GM19099 (cell line): ENCODE results near the gene ZSCAN21.

Experiments
- POLR2A ChIP-seq: IDR thresholded peaks from 3 replicates; pipeline ENCODE4 v1.6.1; 2011; ENCODE audit warnings: low read depth; ENCODE audit not compliant: insufficient read length; ENCODE audit errors: extremely low read depth

ZSCAN21 gene

DNA sequence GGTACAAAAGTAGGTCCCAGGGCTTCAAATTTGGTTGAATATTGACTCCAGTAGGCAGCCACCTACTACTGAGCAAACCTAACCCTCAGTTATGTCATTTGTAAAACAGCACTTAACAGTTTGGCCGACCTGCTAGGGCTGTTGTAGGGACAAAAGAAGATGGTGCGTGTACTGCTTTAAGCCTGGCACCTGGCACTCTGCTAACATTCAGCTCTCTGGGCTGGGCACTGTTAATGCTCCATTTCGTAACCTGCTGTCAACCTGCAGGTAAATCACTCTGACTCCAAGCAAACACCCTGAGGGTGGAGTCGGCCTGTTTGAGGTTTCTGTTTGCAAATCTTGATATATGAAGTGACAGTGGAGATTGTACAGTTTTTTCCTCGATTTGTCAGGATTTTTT lies 27.0 kb upstream of the ZSCAN21 start:
- TF ChIP-seq POLR2A: no peak

DNA sequence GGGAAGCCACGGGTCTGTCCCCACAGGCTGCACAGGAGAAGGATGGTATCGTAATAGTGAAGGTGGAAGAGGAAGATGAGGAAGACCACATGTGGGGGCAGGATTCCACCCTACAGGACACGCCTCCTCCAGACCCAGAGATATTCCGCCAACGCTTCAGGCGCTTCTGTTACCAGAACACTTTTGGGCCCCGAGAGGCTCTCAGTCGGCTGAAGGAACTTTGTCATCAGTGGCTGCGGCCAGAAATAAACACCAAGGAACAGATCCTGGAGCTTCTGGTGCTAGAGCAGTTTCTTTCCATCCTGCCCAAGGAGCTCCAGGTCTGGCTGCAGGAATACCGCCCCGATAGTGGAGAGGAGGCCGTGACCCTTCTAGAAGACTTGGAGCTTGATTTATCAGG lies 26.0 kb upstream of the ZSCAN21 start:
- TF ChIP-seq POLR2A: no peak

DNA sequence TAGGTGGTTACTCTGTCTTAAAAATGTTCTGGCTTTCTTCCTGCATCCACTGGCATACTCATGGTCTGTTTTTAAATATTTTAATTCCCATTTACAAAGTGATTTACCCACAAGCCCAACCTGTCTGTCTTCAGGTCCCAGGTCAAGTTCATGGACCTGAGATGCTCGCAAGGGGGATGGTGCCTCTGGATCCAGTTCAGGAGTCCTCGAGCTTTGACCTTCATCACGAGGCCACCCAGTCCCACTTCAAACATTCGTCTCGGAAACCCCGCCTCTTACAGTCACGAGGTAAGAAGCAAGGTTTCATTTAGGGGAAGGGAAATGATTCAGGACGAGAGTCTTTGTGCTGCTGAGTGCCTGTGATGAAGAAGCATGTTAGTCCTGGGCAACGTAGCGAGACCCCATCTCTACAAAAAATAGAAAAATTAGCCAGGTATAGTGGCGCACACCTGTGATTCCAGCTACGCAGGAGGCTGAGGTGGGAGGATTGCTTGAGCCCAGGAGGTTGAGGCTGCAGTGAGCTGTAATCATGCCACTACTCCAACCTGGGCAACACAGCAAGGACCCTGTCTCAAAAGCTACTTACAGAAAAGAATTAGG lies 25.5 kb upstream of the ZSCAN21 start:
- TF ChIP-seq POLR2A: no peak

DNA sequence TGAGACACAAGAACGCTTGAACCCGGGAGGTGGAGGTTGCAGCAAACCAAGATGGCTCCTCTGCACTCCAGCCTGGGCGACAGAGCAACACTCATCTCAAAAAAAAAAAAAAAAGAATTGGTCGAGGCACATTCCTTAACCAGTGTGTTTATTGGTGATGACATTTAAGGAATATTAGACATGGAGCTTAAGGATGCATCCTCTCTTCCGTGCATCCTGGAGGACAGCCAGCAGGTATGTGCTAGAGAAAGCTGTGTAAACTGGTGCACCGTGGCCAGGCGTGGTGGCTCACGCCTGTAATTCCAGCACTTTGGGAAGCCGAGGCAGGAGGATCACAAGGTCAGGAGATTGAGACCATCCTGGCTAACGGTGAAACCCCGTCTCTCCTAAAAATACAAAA lies 22.4 kb upstream of the ZSCAN21 start:
- no peak for TF ChIP-seq POLR2A

DNA sequence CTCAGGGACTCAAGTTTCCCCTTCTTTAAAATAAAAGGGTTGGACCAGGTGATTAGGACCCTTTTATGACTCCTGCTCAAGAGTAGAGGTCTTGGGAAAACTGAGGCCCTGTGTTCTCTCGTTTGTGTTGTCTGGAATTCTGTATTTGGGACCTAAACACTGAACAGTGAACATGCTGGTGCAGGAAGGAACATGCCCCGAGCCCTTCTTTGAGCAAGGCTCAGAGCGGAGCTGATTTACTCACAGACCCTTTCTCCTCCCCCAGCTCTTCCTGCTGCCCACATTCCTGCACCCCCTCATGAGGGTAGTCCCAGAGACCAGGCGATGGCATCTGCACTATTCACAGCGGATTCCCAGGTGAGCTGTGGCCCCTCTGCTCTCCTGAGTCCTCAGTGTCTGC lies 20.0 kb upstream of the ZSCAN21 start:
- no peak for TF ChIP-seq POLR2A

DNA sequence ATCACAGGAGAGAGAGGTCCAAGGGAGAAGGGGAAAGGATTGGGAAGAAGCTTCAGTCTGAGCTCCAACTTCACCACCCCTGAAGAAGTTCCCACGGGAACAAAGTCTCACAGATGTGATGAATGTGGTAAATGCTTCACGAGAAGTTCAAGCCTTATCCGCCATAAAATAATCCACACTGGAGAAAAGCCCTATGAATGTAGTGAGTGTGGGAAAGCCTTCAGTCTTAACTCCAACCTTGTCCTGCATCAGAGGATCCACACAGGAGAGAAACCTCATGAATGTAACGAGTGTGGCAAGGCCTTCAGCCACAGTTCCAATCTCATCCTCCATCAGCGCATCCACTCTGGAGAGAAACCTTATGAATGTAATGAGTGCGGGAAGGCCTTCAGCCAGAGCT lies 16.0 kb upstream of the ZSCAN21 start:
- TF ChIP-seq POLR2A: no peak

DNA sequence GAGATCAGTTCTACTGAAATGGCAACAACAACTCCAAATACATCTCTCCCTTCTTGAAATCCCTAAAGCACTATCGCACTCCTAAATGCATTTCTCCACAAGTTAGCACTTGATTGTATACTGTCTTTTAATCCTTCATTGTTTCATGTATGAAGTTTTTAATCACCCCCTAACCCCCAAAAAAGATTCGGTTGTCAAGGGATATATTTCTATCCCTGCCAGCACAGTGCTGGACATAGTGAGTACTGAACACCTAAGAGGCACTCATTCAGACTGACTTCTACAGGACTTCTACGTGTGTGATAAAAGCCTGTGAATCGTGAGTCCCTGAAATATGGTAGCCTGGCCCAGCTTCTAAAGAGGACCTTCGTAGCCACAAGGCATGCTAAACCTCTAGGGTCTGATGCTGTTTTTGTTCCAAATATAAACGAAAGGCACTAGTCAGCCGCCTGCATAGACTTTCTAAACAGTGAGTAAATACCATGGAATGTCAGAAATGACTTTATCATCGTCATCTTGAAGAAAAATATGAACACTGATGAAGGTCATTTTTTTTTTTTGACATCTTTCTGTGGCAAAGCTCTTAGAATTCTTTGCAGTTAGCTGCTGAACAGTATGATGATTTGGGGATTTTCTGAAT lies 14.6 kb upstream of the ZSCAN21 start:
- TF ChIP-seq POLR2A: no peak

DNA sequence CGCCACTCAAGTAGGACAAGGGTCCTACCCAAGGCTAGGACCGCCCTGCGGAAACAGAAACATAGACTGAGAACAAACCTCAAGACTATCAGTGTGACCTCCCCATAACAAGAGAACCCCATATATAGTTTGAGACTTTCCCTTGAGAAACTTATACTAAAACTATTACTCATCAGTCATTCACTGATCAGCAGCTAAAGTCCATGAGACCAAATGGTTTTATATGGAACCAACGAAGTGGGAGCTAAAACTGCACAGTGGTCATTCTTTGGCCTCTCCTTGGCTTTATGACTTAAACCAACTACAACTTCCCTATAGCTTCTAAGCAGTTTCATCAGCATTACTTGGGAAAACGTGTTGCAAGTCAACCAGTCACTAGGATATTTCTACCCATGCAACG lies 13.7 kb upstream of the ZSCAN21 start:
- no peak for TF ChIP-seq POLR2A

DNA sequence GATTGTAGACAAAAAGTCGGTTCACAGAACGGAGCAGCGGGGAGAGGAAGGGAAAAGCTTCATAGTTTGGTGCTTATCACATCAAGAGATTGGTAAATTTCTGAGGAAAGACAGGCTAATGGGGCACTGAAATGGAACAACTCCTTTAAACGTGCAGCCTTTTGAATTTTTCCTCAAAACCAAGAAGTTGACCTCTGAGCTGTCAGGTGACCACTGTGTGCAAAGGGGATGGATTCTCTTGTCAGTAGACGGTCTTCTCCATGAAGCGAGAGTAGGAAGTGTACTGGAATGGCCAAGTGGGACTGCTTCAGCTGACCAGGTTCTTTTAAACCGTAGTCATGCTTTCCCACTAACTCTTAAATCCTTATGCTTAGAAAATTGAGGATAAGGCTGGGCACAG lies 11.2 kb upstream of the ZSCAN21 start:
- no peak for TF ChIP-seq POLR2A

DNA sequence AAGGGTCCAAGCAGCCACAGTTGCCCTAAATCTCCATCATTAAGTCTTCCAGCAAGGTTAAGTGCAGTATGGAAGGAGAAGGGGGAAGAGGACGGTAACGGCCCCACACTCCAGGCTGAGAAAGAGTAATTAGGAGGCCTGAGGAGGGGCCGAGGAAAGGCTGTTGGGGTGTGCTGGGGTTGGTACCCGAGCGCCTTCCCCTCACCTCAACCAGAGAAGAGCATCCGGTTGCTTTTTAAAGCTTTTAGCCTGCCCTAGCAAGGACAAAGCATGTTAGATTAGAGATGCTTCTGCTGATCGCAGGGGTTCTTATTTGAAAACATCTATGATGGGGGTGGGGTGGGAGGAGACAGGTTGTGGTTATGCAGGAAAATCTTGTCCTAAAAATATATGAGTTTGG lies 9.0 kb upstream of the ZSCAN21 start:
- TF ChIP-seq POLR2A: no peak

DNA sequence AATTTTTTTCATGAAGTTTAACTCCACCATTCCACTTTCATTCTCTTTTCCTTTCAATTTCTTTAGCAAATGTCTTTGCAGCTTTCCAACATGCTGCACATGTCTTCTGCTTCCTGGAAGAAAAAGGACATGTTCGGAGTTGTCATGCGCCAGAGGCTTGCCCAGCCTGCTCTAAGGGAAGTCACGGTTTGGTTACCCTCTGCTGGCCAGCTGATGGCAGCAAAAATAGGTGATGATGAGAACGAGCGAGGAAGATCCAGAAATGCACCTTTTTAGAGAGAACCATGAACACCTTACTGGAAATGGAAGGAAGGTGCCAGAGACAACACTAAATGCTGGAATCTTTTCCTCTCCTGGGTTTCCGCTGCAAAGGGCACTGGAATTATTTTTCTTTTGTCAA lies 4.9 kb upstream of the ZSCAN21 start:
- TF ChIP-seq POLR2A: no peak

DNA sequence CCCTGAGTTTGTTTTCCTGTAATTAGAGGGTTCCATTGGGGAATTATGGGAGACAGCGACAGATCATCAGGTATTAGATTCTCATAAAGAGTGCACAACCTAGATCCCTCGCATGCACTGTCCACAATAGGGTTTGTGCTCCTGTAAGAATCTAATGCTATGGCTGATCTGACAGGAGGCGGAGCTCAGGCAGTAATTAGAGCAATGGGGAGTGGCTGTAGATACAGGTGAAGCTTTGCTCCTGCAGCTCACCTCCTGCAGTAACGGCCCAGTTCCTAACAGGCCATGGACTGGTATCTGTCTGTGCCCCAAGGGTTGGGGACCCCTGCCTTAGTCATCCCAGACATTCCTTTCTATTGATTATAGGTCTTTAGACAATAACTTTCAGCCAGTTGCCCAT lies 894 bp upstream of the ZSCAN21 start:
- no peak for TF ChIP-seq POLR2A

DNA sequence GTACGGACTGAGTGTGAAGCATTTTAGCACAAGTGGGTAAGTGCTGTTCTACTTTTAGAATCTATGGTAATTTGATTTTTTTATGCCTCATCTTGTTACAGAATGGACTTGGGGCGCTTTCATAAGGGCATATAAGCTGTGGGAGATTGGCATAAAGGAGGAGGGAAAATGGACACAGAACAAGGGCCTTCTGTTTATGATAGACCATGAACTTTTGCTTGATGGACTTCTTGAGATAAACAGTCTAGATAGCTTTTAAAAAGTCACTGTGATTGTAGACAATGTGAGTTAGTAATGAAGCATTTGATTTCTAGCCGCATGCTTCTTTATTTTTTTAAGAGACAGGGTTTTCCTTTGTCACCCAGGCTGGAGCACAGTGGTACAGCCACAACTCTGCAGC lies 2.0 kb downstream of the ZSCAN21 start:
- TF ChIP-seq POLR2A: no peak

DNA sequence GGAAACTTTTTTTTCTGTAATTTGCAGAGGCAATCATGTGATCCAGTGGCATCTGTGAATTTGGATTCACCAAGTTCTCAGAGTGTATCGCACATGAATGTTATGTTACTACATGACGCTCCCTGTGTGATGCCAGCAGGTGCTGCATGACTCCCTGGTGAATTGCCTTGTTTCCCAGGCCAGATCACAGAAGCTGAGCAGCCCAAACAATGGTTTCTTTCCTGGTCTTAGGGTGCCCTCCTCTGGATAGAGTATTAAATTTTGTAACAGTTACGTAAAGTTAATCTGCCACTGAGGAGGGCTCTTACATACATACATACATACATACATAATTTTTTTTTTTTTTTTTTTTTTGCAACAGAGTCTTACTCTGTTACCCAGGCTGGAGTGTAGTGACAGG lies 3.6 kb downstream of the ZSCAN21 start:
- no peak for TF ChIP-seq POLR2A

DNA sequence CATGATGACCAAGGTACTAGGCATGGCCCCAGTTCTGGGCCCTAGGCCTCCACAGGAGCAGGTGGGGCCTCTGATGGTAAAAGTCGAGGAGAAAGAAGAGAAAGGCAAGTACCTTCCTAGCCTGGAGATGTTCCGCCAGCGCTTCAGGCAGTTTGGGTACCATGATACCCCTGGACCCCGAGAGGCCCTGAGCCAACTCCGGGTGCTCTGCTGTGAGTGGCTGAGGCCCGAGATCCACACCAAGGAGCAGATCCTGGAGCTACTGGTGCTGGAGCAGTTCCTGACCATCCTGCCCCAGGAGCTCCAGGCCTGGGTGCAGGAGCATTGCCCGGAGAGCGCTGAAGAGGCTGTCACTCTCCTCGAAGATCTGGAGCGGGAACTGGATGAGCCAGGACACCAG lies 7.4 kb downstream of the ZSCAN21 start:
- TF ChIP-seq POLR2A: no peak

DNA sequence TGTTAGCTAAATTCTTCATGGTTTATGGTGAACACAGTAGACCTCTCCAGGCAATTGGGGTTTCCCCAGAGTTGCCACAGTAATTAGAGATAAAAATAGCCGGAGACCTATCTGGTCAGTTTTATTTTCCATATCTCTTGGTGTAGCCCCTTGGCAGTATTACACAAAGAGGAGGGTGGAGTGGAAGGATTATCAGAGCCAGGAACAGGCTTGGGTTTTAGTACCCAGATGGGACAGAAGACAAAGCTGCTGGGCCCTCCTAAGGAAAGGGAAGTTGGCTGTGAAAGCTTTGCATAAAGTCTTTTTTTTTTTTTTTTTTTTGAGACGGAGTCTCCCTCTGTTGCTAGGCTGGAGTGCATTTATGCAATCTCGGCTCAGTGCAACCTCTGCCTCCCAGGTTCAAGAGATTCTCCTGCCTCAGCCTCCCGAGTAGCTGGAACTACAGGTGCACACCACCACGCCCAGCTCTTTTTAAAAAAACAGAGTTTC lies 9.7 kb downstream of the ZSCAN21 start:
- TF ChIP-seq POLR2A: no peak
